Measurements from ENCODE around the gene KCNH5.
A peak's percentile ranks its signal among the peaks of the same experiment; 100 is the strongest.
"Not testable (repeated sequence)": the region's sequence is repeated elsewhere in the genome, so short reads cannot be mapped to it uniquely, and the experiment has no call there.

The KCNH5 gene

DNA sequence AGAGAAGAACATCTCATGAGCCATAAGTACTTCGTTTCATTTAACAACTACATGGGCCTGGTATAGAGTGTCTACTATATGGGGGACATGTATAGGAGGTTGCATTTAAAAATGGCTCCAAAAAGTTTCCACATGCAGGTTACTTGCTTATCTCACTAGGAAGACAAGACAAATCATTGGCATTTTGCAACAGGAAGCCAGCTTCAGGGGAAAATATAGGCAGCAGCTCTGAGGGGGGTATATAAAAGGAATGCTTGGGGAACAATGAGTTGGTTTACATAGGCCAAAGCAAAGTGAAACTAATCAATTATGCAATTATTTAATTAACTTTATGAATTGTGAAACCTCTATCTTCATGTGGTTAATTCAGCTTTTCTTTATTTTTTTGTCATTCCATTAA lies 225.3 kb downstream of the KCNH5 start:
- peak; percentile 1 for DNase-seq (ENCODE audit: low read depth)
- TF ChIP-seq MYC (IDR thresholded peaks at IDR 0.05; ENCODE audit: low read depth, low read length) (no peak), POLR2A (IDR thresholded peaks at IDR 0.05; ENCODE audit: extremely low read depth, insufficient read length) (no peak)
- TF ChIP-seq, protein P1, sequence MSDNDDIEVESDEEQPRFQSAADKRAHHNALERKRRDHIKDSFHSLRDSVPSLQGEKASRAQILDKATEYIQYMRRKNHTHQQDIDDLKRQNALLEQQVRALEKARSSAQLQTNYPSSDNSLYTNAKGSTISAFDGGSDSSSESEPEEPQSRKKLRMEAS (IDR thresholded peaks at IDR 0.05; ENCODE audit: low read depth, low read length), result no peak
- TF ChIP-seq, protein P2, sequence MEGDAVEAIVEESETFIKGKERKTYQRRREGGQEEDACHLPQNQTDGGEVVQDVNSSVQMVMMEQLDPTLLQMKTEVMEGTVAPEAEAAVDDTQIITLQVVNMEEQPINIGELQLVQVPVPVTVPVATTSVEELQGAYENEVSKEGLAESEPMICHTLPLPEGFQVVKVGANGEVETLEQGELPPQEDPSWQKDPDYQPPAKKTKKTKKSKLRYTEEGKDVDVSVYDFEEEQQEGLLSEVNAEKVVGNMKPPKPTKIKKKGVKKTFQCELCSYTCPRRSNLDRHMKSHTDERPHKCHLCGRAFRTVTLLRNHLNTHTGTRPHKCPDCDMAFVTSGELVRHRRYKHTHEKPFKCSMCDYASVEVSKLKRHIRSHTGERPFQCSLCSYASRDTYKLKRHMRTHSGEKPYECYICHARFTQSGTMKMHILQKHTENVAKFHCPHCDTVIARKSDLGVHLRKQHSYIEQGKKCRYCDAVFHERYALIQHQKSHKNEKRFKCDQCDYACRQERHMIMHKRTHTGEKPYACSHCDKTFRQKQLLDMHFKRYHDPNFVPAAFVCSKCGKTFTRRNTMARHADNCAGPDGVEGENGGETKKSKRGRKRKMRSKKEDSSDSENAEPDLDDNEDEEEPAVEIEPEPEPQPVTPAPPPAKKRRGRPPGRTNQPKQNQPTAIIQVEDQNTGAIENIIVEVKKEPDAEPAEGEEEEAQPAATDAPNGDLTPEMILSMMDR (IDR thresholded peaks at IDR 0.05; ENCODE audit: low read depth, low read length), result no peak
- no peak overlapping the region for H3K4me3 ChIP-seq (ENCODE audit: low read depth, low read length)

DNA sequence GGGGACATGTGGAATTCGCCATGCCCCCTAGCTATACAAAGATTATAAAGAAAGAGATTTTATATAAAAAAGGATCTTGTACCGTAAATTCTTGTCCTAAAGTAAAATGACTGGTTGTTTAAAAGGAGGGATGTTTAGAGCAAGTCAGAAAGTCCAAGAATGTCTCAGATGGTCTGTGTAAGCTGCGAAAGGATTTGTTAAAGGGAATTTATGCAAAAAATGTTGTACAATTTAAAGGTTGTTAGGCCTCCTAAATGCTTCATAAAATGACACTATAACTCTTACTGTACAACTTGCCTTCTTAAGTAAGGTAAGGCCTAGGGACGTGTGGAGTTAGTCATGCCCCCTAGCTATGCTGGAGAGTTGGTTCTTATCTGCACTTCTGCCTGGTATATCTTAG lies 237.6 kb downstream of the KCNH5 start:
- DNase-seq (ENCODE audit: low read depth), result no peak
- H3K4me3 ChIP-seq (ENCODE audit: low read depth, low read length), result no peak overlapping the region
- TF ChIP-seq POLR2A (IDR thresholded peaks at IDR 0.05; ENCODE audit: extremely low read depth, insufficient read length), result no peak
- TF ChIP-seq, protein P2 (IDR thresholded peaks at IDR 0.05; ENCODE audit: low read depth, low read length), result no peak

DNA sequence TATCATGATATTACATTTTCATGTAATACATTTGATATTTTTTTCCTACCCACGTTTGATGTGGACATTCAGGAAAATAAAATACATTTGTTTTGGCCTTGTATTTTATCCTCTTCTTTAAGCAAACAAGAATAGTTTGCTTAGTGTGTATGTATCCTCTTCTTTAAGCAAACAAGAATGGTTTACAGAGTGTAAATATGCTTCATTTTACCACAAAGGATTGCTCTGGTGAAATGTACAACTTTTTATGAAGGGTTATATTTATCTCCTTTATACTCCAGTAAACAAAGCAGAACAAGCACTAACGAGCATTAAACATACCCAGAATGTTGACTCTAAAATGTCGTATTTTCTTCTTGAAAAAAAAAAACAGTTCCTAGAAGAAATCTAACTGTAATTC lies 244.7 kb downstream of the KCNH5 start:
- no peak overlapping the region for H3K4me3 ChIP-seq (ENCODE audit: low read depth, low read length)
- TF ChIP-seq, protein P2 (IDR thresholded peaks at IDR 0.05; ENCODE audit: low read depth, low read length), result no peak
- TF ChIP-seq, protein P1 (IDR thresholded peaks at IDR 0.05; ENCODE audit: low read depth, low read length), result no peak
- TF ChIP-seq POLR2A (IDR thresholded peaks at IDR 0.05; ENCODE audit: extremely low read depth, insufficient read length) (no peak), MYC (IDR thresholded peaks at IDR 0.05; ENCODE audit: low read depth, low read length) (no peak)
- DNase-seq (ENCODE audit: low read depth), result no peak

DNA sequence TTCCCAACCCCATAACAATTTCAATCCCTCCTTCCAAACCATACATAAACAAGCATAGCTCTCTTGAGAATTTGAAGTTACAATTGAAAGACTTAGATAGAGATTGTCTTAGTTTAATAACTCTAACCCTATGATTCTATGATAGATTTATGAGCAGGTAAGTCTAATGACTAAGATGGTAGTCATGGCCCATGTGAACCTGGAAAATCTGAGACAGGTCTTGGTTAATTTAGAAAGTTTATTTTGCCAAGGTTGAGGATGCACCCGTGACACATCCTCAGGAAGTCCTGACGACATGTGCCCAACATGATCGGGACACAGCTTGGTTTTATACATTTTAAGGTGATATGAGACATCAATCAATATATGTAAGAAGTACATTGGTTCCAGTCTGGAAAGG lies 248.8 kb downstream of the KCNH5 start:
- no peak for DNase-seq (ENCODE audit: low read depth)
- no peak for TF ChIP-seq MYC (IDR thresholded peaks at IDR 0.05; ENCODE audit: low read depth, low read length)
- no peak for TF ChIP-seq POLR2A (IDR thresholded peaks at IDR 0.05; ENCODE audit: extremely low read depth, insufficient read length)
- TF ChIP-seq, protein P2 (IDR thresholded peaks at IDR 0.05; ENCODE audit: low read depth, low read length), result no peak
- TF ChIP-seq, protein P1 (IDR thresholded peaks at IDR 0.05; ENCODE audit: low read depth, low read length), result no peak
- H3K4me3 ChIP-seq (ENCODE audit: low read depth, low read length), result no peak overlapping the region

DNA sequence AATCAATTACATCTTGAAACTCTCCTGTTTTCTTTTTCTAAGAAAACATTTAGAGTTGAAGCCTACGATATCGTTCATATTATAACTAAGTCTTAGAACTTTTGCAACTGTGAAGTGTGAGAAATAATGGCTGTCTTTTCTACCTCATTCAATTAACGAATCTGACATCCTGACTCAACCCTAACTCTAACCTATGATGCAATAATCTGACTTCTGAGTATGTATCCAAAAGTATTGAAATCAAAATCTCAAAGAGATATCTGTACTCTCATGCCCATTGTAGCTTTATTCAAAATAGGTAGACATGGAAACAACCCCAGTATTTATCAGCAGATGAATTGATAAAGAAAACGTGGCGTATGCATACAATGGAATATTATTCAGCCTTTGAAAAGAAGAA lies 252.7 kb downstream of the KCNH5 start:
- H3K4me3 ChIP-seq (ENCODE audit: low read depth, low read length), result no peak overlapping the region

DNA sequence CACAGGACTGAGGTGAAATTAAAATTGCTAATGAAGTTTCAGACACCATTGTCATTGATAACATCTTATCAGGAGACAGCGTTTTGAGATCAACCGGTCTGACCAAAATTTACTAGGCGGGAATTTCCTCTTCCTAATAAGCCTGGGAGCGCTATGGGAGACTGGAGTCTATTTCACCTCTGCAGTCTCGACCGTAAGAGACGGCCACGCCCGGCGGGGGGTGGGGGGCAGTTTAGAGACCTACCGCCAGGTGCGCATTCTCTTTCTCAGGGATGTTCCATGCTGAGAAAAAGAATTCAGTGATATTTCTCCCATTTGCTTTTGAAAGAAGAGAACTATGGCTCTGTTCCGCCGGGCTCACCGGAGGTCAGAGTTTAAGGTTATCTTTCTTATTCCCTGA lies 263.9 kb downstream of the KCNH5 start:
- DNase-seq (ENCODE audit: low read depth); H3K4me3 ChIP-seq (ENCODE audit: low read depth, low read length): not testable (repeated sequence)

More for the DNA sequence above, 252.7 kb downstream of the KCNH5 start:
- no peak for DNase-seq (ENCODE audit: low read depth)
- TF ChIP-seq, protein P2 (IDR thresholded peaks at IDR 0.05; ENCODE audit: low read depth, low read length), result no peak
- TF ChIP-seq POLR2A (IDR thresholded peaks at IDR 0.05; ENCODE audit: extremely low read depth, insufficient read length) (no peak), MYC (IDR thresholded peaks at IDR 0.05; ENCODE audit: low read depth, low read length) (no peak)
- TF ChIP-seq, protein P1 (IDR thresholded peaks at IDR 0.05; ENCODE audit: low read depth, low read length), result no peak
